ENCODE measurements around the gene CCT7. TPM values are rescaled to one million over a fixed set of nuclear protein-coding genes. Genes with fewer than 3 reads are reported as not detected.

Gene CCT7
- total and polyA plus RNA-seq, 10 of the 15 experiments (the other 5 are each of a cell fraction or from before 2014, with no cell fraction given) = 206 to 598 (median 486) TPM

GRCh38 chr2:73212448-73213176 is 21.5 kb upstream of the CCT7 start (continued):
- no peak for TF ChIP-seq ZNF687 (IDR thresholded peaks at IDR 0.05)
- no peak for TF ChIP-seq ZNF274 (IDR thresholded peaks at IDR 0.05; ENCODE audit: insufficient read depth, insufficient read length)
- TF ChIP-seq SIX5 (IDR thresholded peaks at IDR 0.05; ENCODE audit: low read depth, low read length, severe bottlenecking) = no peak
- TF ChIP-seq EGR1 (IDR thresholded peaks at IDR 0.05; ENCODE audit: borderline replicate concordance in 1 of 2, low read depth in 2 of 2, low read length in 2 of 2) = no peak
- no peak for TF ChIP-seq NR2F1 (conservative IDR thresholded peaks at IDR 0.05)
- no peak for TF ChIP-seq ZBED1 (IDR thresholded peaks at IDR 0.05; ENCODE audit: borderline replicate concordance)
- TF ChIP-seq CHD4 (IDR thresholded peaks at IDR 0.05) = no peak
- no peak for TF ChIP-seq ZNF622 (IDR thresholded peaks at IDR 0.05)
- no peak for TF ChIP-seq BHLHE40 (IDR thresholded peaks at IDR 0.05; ENCODE audit: borderline replicate concordance in 1 of 2, low read depth in 2 of 2, low read length in 1 of 2)
- no peak for TF ChIP-seq NR2C2 (IDR thresholded peaks at IDR 0.05; ENCODE audit: borderline replicate concordance, control insufficient read depth, insufficient read length, low read depth)
- TF ChIP-seq NKRF (conservative IDR thresholded peaks at IDR 0.05) = no peak
- TF ChIP-seq BRCA1 (IDR thresholded peaks at IDR 0.05; ENCODE audit: low read depth, low read length) = no peak
- TF ChIP-seq SIN3A (IDR thresholded peaks at IDR 0.05; ENCODE audit: low read depth, low read length) = no peak
- TF ChIP-seq DPF2 (IDR thresholded peaks at IDR 0.05) = no peak
- TF ChIP-seq BCL11A (IDR thresholded peaks at IDR 0.05; ENCODE audit: low read depth, low read length) = no peak
- TF ChIP-seq MTA3 (IDR thresholded peaks at IDR 0.05; ENCODE audit: borderline replicate concordance, low read length) = no peak
- TF ChIP-seq CBX3 (IDR thresholded peaks at IDR 0.05; ENCODE audit: borderline replicate concordance, low read depth) = no peak
- no peak for TF ChIP-seq EZH2 (IDR thresholded peaks at IDR 0.05; ENCODE audit: borderline replicate concordance, control insufficient read depth, low read depth, low read length)
